Measurements from ENCODE around the gene UHRF1.

Gene UHRF1

GRCh38 chr19:4971424-4971793 is 62.1 kb downstream of the UHRF1 start:
- H3K4me2 ChIP-seq (ENCODE audit: low read length): peak overlapping the region; percentile 77
- peak overlapping the region; percentile 68 for H3K4me3 ChIP-seq (ENCODE audit: low read depth, low read length, poor library complexity, severe bottlenecking)
- TF ChIP-seq CTCF (IDR thresholded peaks at IDR 0.05; ENCODE audit: low read length): no peak
- no peaks in the 10 kb centered on the region for H3K36me3 ChIP-seq (ENCODE audit: insufficient read depth, low read length)
- H3F3A ChIP-seq (ENCODE audit: insufficient read depth, low read length): no peaks in the 10 kb centered on the region
- H3K27ac ChIP-seq (ENCODE audit: low read depth, low read length, poor library complexity, severe bottlenecking): peak overlapping the region; percentile 24
- H3K9me2 ChIP-seq (ENCODE audit: low read depth, low read length): no peaks in the 10 kb centered on the region
- no peak overlapping the region for H2AFZ ChIP-seq (ENCODE audit: low read length)
- H3K9ac ChIP-seq (ENCODE audit: low read length): peak overlapping the region; percentile 66; the same call in 1 of the 2 replicates
- no peaks in the 10 kb centered on the region for H3K27me3 ChIP-seq (ENCODE audit: insufficient read depth, low read length)
- H3K9me3 ChIP-seq (ENCODE audit: low read length): no peaks in the 10 kb centered on the region
- no peaks in the 10 kb centered on the region for H4K20me1 ChIP-seq (ENCODE audit: insufficient read depth, low read length)
- H3K4me1 ChIP-seq (ENCODE audit: insufficient read depth, low read length, severe bottlenecking): peaks cover 58% of the 10 kb centered on the region
- no peaks in the 10 kb centered on the region for H3K79me2 ChIP-seq (ENCODE audit: insufficient read depth, low read length)

DNA sequence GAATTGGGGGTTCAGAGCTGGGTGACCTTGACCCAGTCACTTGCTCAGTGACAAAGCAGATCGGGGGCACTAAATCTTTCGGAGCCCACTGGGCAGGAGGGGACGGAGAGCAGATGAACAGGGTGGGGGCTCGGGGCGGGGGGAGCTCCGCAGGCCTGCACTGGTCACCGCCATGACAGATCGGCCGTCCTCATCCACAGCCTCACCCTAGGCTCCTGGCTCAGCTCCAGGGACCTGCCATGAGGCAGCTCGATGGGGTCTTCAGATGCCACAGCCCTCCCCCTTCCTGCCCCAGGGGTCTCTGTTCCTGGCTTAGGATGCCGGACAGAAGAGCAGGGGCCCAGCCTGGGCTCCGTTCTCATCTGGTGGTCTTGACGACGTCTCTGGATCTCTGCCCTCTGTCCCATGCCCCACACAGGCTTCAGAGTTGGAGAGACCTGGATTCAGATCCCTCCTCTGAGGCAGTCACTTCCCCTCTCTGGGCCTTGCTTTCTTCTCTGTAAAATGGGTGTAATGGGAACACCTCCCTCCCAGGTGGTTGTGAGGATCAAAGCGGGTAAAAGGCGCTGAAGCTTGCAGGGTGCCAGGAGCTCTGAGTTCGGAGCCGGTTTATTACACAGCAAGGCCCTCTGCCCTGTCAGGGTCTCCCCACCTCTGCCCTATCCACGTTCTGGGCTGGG is 62.7 kb downstream of the UHRF1 start:
- Histone ChIP-seq H4K20me1 (ENCODE audit: insufficient read depth, low read length) (no peaks in the 10 kb centered on the region), H3K27ac (ENCODE audit: low read depth, low read length, poor library complexity, severe bottlenecking) (peak overlapping the region; percentile 24), H3K9me2 (ENCODE audit: low read depth, low read length) (no peaks in the 10 kb centered on the region), H3K4me3 (ENCODE audit: low read depth, low read length, poor library complexity, severe bottlenecking) (peak overlapping the region; percentile 68), H2AFZ (ENCODE audit: low read length) (no peak overlapping the region), H3K36me3 (ENCODE audit: insufficient read depth, low read length) (no peaks in the 10 kb centered on the region), H3K4me2 (ENCODE audit: low read length) (peak overlapping the region; percentile 77), H3F3A (ENCODE audit: insufficient read depth, low read length) (no peaks in the 10 kb centered on the region), H3K27me3 (ENCODE audit: insufficient read depth, low read length) (no peaks in the 10 kb centered on the region), H3K79me2 (ENCODE audit: insufficient read depth, low read length) (no peaks in the 10 kb centered on the region), H3K9ac (ENCODE audit: low read length) (peak overlapping the region; percentile 66; the same call in 1 of the 2 replicates), H3K9me3 (ENCODE audit: low read length) (no peaks in the 10 kb centered on the region), H3K4me1 (ENCODE audit: insufficient read depth, low read length, severe bottlenecking) (peaks cover 64% of the 10 kb centered on the region)
- TF ChIP-seq CTCF (IDR thresholded peaks at IDR 0.05; ENCODE audit: low read length): no peak
- no peak for TF ChIP-seq EZH2 (IDR thresholded peaks at IDR 0.05; ENCODE audit: borderline replicate concordance, low read length)

GRCh38 chr19:4972509-4973230 is 63.4 kb downstream of the UHRF1 start:
- no peak for TF ChIP-seq EZH2 (IDR thresholded peaks at IDR 0.05; ENCODE audit: borderline replicate concordance, low read length)
- no peak for TF ChIP-seq CTCF (IDR thresholded peaks at IDR 0.05; ENCODE audit: low read length)
- no peak overlapping the region for H3K9ac ChIP-seq (ENCODE audit: low read length)
- H4K20me1 ChIP-seq (ENCODE audit: insufficient read depth, low read length): no peaks in the 10 kb centered on the region
- peaks cover under 1% of the 10 kb centered on the region; the same call in 1 of the 2 replicates for H3K36me3 ChIP-seq (ENCODE audit: insufficient read depth, low read length)
- no peaks in the 10 kb centered on the region for H3K9me2 ChIP-seq (ENCODE audit: low read depth, low read length)
- H3K27me3 ChIP-seq (ENCODE audit: insufficient read depth, low read length): no peaks in the 10 kb centered on the region
- peak overlapping the region; percentile 24 for H3K27ac ChIP-seq (ENCODE audit: low read depth, low read length, poor library complexity, severe bottlenecking)
- H3K79me2 ChIP-seq (ENCODE audit: insufficient read depth, low read length): no peaks in the 10 kb centered on the region
- peaks cover 71% of the 10 kb centered on the region for H3K4me1 ChIP-seq (ENCODE audit: insufficient read depth, low read length, severe bottlenecking)
- H2AFZ ChIP-seq (ENCODE audit: low read length): no peak overlapping the region
- H3K4me2 ChIP-seq (ENCODE audit: low read length): peak overlapping the region; percentile 77; the same call in 1 of the 2 replicates
- H3F3A ChIP-seq (ENCODE audit: insufficient read depth, low read length): no peaks in the 10 kb centered on the region
- no peak overlapping the region for H3K4me3 ChIP-seq (ENCODE audit: low read depth, low read length, poor library complexity, severe bottlenecking)
- H3K9me3 ChIP-seq (ENCODE audit: low read length): no peaks in the 10 kb centered on the region

Measured in OCI-LY1 (cell line).